OCI-LY1 (cell line): ENCODE results near the gene SNHG17.

Source experiments
- EZH2 ChIP-seq: fragments of 200-600 bp; sonication (generic), shearing (Covaris generic); IDR thresholded peaks from 2 replicates; pipeline ENCODE4 v1.8.0; 2017; ENCODE audit warnings: borderline replicate concordance, mixed run types, mild to moderate bottlenecking, antibody characterized with exemption, low read length, moderate library complexity, mixed read lengths
- TF ChIP-seq, protein P1 (sequence below): fragments of 200-600 bp; sonication (generic), shearing (Covaris generic); IDR thresholded peaks from 2 replicates; pipeline ENCODE4 v1.5.1; 2017; ENCODE audit warnings: mild to moderate bottlenecking, antibody characterized with exemption, low read length, moderate library complexity, mixed read lengths

DNA sequence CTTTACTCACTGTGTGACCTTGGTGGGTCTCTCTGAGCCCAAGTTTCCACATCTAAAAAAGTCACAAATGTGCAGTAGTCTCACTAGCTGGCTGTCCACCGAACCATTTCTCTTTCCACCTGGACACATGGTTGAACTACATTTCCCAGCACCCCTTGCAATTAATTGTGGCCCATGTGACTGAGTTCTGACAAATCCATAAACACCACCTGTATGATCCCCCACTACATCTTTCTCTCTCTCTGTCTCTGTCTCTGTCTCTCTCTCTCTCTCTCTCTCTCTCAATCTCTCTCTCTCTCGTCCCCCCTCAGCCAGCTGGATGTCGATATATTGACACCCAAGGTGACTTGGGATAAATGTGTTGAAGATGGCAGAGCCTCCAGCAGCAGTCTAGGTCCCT is 42.8 kb downstream of the SNHG17 start:
- TF ChIP-seq, protein P1, sequence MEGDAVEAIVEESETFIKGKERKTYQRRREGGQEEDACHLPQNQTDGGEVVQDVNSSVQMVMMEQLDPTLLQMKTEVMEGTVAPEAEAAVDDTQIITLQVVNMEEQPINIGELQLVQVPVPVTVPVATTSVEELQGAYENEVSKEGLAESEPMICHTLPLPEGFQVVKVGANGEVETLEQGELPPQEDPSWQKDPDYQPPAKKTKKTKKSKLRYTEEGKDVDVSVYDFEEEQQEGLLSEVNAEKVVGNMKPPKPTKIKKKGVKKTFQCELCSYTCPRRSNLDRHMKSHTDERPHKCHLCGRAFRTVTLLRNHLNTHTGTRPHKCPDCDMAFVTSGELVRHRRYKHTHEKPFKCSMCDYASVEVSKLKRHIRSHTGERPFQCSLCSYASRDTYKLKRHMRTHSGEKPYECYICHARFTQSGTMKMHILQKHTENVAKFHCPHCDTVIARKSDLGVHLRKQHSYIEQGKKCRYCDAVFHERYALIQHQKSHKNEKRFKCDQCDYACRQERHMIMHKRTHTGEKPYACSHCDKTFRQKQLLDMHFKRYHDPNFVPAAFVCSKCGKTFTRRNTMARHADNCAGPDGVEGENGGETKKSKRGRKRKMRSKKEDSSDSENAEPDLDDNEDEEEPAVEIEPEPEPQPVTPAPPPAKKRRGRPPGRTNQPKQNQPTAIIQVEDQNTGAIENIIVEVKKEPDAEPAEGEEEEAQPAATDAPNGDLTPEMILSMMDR, result no peak
- TF ChIP-seq EZH2, result no peak
